Endothelial cell of umbilical vein (primary cell): ENCODE data around the gene GSTA2. TPM values are rescaled to one million over a fixed set of nuclear protein-coding genes. Genes with fewer than 3 reads are reported as not detected.

Source experiments
- BruUV-seq: library from RNA; stranded (reverse); fragments of 400-500 nt; replicated peaks from 2 replicates; lab custom pipeline; 2021; lab: Mats Ljungman, UMichigan
- CTCF ChIA-PET: fragments of 300-600, 350-600 bp; sonication (Branson Sonifier 250); formaldehyde crosslinking; loops from one replicate; lab custom pipeline; 2021; ENCODE audit warnings: antibody characterized with exemption, inconsistent platforms; lab: Charles Lee
- POLR2A ChIA-PET: fragments of 300-600, 350-600 bp; sonication (Branson Sonifier 250); formaldehyde crosslinking; loops from one replicate; lab custom pipeline; 2021; ENCODE audit warnings: antibody characterized with exemption, inconsistent platforms; lab: Charles Lee
- DNase-seq: peaks from one replicate; pipeline ENCODE4 v3.0.0-alpha.2; 2011; ENCODE audit warnings: low read depth, low spot score
- FAIRE-seq: peaks from 2 replicates; lab custom pipeline; 2011; peaks lifted over from hg19 to GRCh38; lab: Jason Lieb, UNC
- H2AFZ ChIP-seq: 2 replicates; pipeline ENCODE4 v1.6.0; 2012; ENCODE audit warnings: low read depth, low read length, control low read depth, inconsistent platforms
- H3K27ac ChIP-seq: 2 replicates; pipeline ENCODE4 v1.5.1; 2011; ENCODE audit warnings: low read depth, mild to moderate bottlenecking, control low read depth, low read length, moderate library complexity; ENCODE audit not compliant: insufficient read depth
- H3K27me3 ChIP-seq, 2 experiments: 2 replicates each; pipeline versions ENCODE4 v1.6.0 to v1.6.1; 2011; ENCODE audit warnings: low read length in 2 of 2, mixed read lengths in 1 of 2; ENCODE audit not compliant: control insufficient read depth in 2 of 2, insufficient read depth in 2 of 2
- H3K36me3 ChIP-seq, 2 experiments: 2 replicates in 1 of 2; 3 replicates in 1 of 2; pipeline ENCODE4 v1.5.1; 2011; ENCODE audit warnings: low read length in 2 of 2, mild to moderate bottlenecking in 1 of 2, moderate library complexity in 1 of 2; ENCODE audit not compliant: control insufficient read depth in 2 of 2, insufficient read depth in 2 of 2; ENCODE audit errors: extremely low read depth in 1 of 2
- H3K4me1 ChIP-seq: 3 replicates; pipeline ENCODE4 v1.5.1; 2011; ENCODE audit warnings: mild to moderate bottlenecking, low read length; ENCODE audit not compliant: control insufficient read depth, insufficient read depth; ENCODE audit errors: extremely low read depth
- H3K4me2 ChIP-seq: 2 replicates; pipeline ENCODE4 v1.6.1; 2011; ENCODE audit warnings: low read length, control low read depth, mixed read lengths; ENCODE audit not compliant: insufficient read depth
- H3K4me3 ChIP-seq, 3 experiments: fragments of 200-600 bp in 1 of 3; sonication (generic), shearing (Covaris generic) in 1 of 3; replicated peaks in 1 of 3; 2 replicates each; pipeline ENCODE4 v1.5.1; 2011 to 2016; ENCODE audit warnings: control low read depth in 3 of 3, low read length in 3 of 3, mild to moderate bottlenecking in 2 of 3, inconsistent platforms in 1 of 3, low read depth in 1 of 3, moderate library complexity in 1 of 3; ENCODE audit not compliant: insufficient read depth in 1 of 3
- H3K79me2 ChIP-seq: 2 replicates; pipeline ENCODE4 v1.6.0; 2012; ENCODE audit warnings: low read length, inconsistent platforms; ENCODE audit not compliant: control insufficient read depth, insufficient read depth
- H3K9ac ChIP-seq: replicated peaks from 2 replicates; pipeline ENCODE3; 2011; ENCODE audit warnings: low read length, control low read depth; ENCODE audit not compliant: insufficient read depth; ENCODE audit errors: extremely low read depth
- H3K9me1 ChIP-seq: replicated peaks from 3 replicates; pipeline ENCODE4 v1.6.0; 2011; ENCODE audit warnings: mild to moderate bottlenecking, low read length; ENCODE audit not compliant: control insufficient read depth, insufficient read depth; ENCODE audit errors: extremely low read depth
- H3K9me3 ChIP-seq: replicated peaks from 2 replicates; pipeline ENCODE4 v1.5.1; 2012; ENCODE audit warnings: low read length, inconsistent platforms; ENCODE audit not compliant: control insufficient read depth, insufficient read depth
- H4K20me1 ChIP-seq: replicated peaks from 2 replicates; pipeline ENCODE3; 2011; ENCODE audit warnings: mild to moderate bottlenecking, low read length; ENCODE audit not compliant: control insufficient read depth, insufficient read depth; ENCODE audit errors: extremely low read depth
- CTCF ChIP-seq, 2 donors: IDR thresholded peaks; 1 replicate in 1 of 2; 2 replicates in 1 of 2; pipeline ENCODE4 v1.5.1; 2011; ENCODE audit warnings: low read length in 2 of 2, mild to moderate bottlenecking in 2 of 2, moderate library complexity in 2 of 2, control low read depth in 1 of 2, inconsistent platforms in 1 of 2, low read depth in 1 of 2; ENCODE audit not compliant: insufficient read depth in 1 of 2; ENCODE audit errors: extremely low read depth in 1 of 2
- EZH2 ChIP-seq: IDR thresholded peaks from 2 replicates; pipeline ENCODE4 v1.6.1; 2012; ENCODE audit warnings: borderline replicate concordance, low read depth, mild to moderate bottlenecking, moderate library complexity, low read length, inconsistent platforms; ENCODE audit not compliant: severe bottlenecking
- FOS ChIP-seq: IDR thresholded peaks from 2 replicates; pipeline ENCODE4 v1.6.1; 2011; ENCODE audit warnings: mild to moderate bottlenecking, low read length, moderate library complexity, borderline replicate concordance; ENCODE audit not compliant: insufficient read depth
- GATA2 ChIP-seq: IDR thresholded peaks from 2 replicates; pipeline ENCODE4 v1.7.0; 2011; ENCODE audit warnings: low read depth, mild to moderate bottlenecking, moderate library complexity, mixed read lengths, low read length; ENCODE audit not compliant: insufficient read length, insufficient read depth
- JUN ChIP-seq: IDR thresholded peaks from 2 replicates; pipeline ENCODE4 v1.6.1; 2011; ENCODE audit warnings: borderline replicate concordance, low read depth; ENCODE audit not compliant: insufficient read length, insufficient read depth
- MAX ChIP-seq: IDR thresholded peaks from 2 replicates; pipeline ENCODE4 v1.6.1; 2011; ENCODE audit not compliant: insufficient read depth, insufficient read length
- MYC ChIP-seq: IDR thresholded peaks from one replicate; pipeline ENCODE4 v1.6.1; 2011; ENCODE audit warnings: mild to moderate bottlenecking, low read depth, low read length
- POLR2A ChIP-seq: IDR thresholded peaks from 2 replicates; pipeline ENCODE4 v1.6.1; 2012; ENCODE audit warnings: low read depth, mild to moderate bottlenecking, control low read depth, low read length
- POLR2AphosphoS5 ChIP-seq: IDR thresholded peaks from 2 replicates; pipeline ENCODE4 v1.6.1; 2012; ENCODE audit warnings: low read depth, mild to moderate bottlenecking, control low read depth, low read length, moderate library complexity; ENCODE audit not compliant: insufficient read depth
- dilution Hi-C: fragments of 300-500 bp; cut with MboI; formaldehyde crosslinking; loops from one replicate; pipeline ENCODE4 v1.15.0; 2019; ENCODE audit warnings: low sequenced_read_pairs; ENCODE audit not compliant: extremely low pct_ligation_motif_present
- intact Hi-C: fragments of 100-400 bp; cut with micrococcal nuclease; formaldehyde crosslinking; loops from one replicate; pipeline ENCODE4 v1.10.0; 2022
- polyA plus RNA-seq, 4 experiments: library from polyadenylated mRNA; depleted of rRNA in 3 of 4; stranded (reverse) in 3 of 4; unstranded in 1 of 4; fragments of >200 nt; gene quantifications; 2 replicates each; pipeline versions ENCODE4 v1.2.1 to v1.2.3, GENCODE V29; 2011 to 2012; ENCODE audit warnings: missing spikeins in 1 of 4
- total RNA-seq: library from RNA; stranded (reverse); gene quantifications from 2 replicates; pipeline ENCODE4 v1.2.3, GENCODE V29; 2021

GSTA2 gene
- total and polyA plus RNA-seq, 2 donors (not counting 3 experiments of a cell fraction or from before 2014, with no cell fraction given) = not detected

GRCh38 chr6:52704060-52704459 is 59.2 kb downstream of the GSTA2 start:
- Histone ChIP-seq H3K4me1 (no peaks in the 10 kb centered on the region), H2AFZ (no peak overlapping the region), H3K79me2 (no peaks in the 10 kb centered on the region), H3K36me3 (no peaks in the 10 kb centered on the region), H3K4me3 (no peak overlapping the region), H3K9ac (no peak overlapping the region), H4K20me1 (no peaks in the 10 kb centered on the region), H3K27ac (no peak overlapping the region), H3K9me1 (no peaks in the 10 kb centered on the region), H3K4me2 (no peak overlapping the region), H3K9me3 (no peaks in the 10 kb centered on the region), H3K27me3 (peaks cover 3 to 4% of the 10 kb centered on the region in 2 experiments)
- TF ChIP-seq GATA2 (no peak), MYC (no peak), EZH2 (no peak), JUN (no peak), POLR2AphosphoS5 (no peak), POLR2A (no peak), MAX (no peak), CTCF (IDR thresholded peaks at IDR 0.05; ENCODE audit: extremely low read depth in 1 of 2, insufficient read depth in 1 of 2, low read depth in 1 of 2, low read length in 2 of 2) (no peak), FOS (no peak)
- no TSS peak for BruUV-seq
- intact Hi-C loops = no loop called here
- dilution Hi-C loops = no loop called here
- DNase-seq (no peak), FAIRE-seq (no peak)
- ChIA-PET CTCF (no interaction called here), POLR2A (no interaction called here)

Other genes with a start within 250 kb of the GSTA2 start
- 85.9 and 98.6 TPM in 2 replicates for gene TRAM2, start 186.4 kb downstream of the GSTA2 start, total RNA-seq
- 79.5 and 85.7 TPM in 2 replicates for gene TRAM2, start 186.4 kb downstream of the GSTA2 start, polyA plus RNA-seq
- 19.5 and 22.5 TPM in 2 replicates for gene TMEM14A, start 92.4 kb downstream of the GSTA2 start, total RNA-seq
- 21.3 and 33.7 TPM in 2 replicates for gene TMEM14A, start 92.4 kb downstream of the GSTA2 start, polyA plus RNA-seq
- not detected in 2 replicates for gene GSTA1, start 40.3 kb upstream of the GSTA2 start, total RNA-seq
- not detected in 2 replicates for gene GSTA1, start 40.3 kb upstream of the GSTA2 start, polyA plus RNA-seq
- gene GSTA5, start 77.3 kb upstream of the GSTA2 start, total RNA-seq = not detected in 2 replicates
- not detected in 2 replicates for gene GSTA5, start 77.3 kb upstream of the GSTA2 start, polyA plus RNA-seq
- not detected in 2 replicates for gene GSTA3, start 146.2 kb upstream of the GSTA2 start, total RNA-seq
- not detected in 2 replicates for gene GSTA3, start 146.2 kb upstream of the GSTA2 start, polyA plus RNA-seq
- 15.0 and 17.9 TPM in 2 replicates for gene GSTA4, start 231.8 kb upstream of the GSTA2 start, total RNA-seq
- 15.6 and 24.6 TPM in 2 replicates for gene GSTA4, start 231.8 kb upstream of the GSTA2 start, polyA plus RNA-seq